ENCODE results near the gene FIGN. TPM values are rescaled to one million over a fixed set of nuclear protein-coding genes. Genes with fewer than 3 reads are reported as not detected.

The FIGN gene
- total RNA-seq, 2 experiments from 2014 or later = not detected

- peaks cover 4% of the 10 kb centered on the region for H3K4me1 Mint-ChIP-seq
- H3K9me3 Mint-ChIP-seq = no peaks in the 10 kb centered on the region
- ChIA-PET POLR2A (no interaction called here), CTCF (no interaction called here)
- no peak overlapping the region for H3K4me3 Mint-ChIP-seq
- H3K36me3 Mint-ChIP-seq (ENCODE audit: low read depth) = peaks cover 3% of the 10 kb centered on the region
- peaks cover 32% of the 10 kb centered on the region for H3K27me3 Mint-ChIP-seq
- H3K27ac Mint-ChIP-seq = no peak overlapping the region
- DNase-seq = no peak
Measured at GRCh38 chr2:163733301-163733938, 2.4 kb downstream of the FIGN start.

- no peak overlapping the region for H3K4me3 Mint-ChIP-seq
- DNase-seq = no peak
- ChIA-PET CTCF (no interaction called here), POLR2A (no interaction called here)
- H3K36me3 Mint-ChIP-seq (ENCODE audit: low read depth) = peaks cover 3% of the 10 kb centered on the region
- H3K4me1 Mint-ChIP-seq = peaks cover 4% of the 10 kb centered on the region
- peaks cover 28% of the 10 kb centered on the region for H3K27me3 Mint-ChIP-seq
- H3K27ac Mint-ChIP-seq = no peak overlapping the region
- H3K9me3 Mint-ChIP-seq = no peaks in the 10 kb centered on the region
Measured at GRCh38 chr2:163732727-163733126, 3.1 kb downstream of the FIGN start.

- Mint-ChIP-seq H3K27me3 (peaks cover 20% of the 10 kb centered on the region), H3K9me3 (no peaks in the 10 kb centered on the region), H3K36me3 (ENCODE audit: low read depth) (peaks cover 3% of the 10 kb centered on the region), H3K27ac (no peak overlapping the region), H3K4me1 (peaks cover 4% of the 10 kb centered on the region), H3K4me3 (no peak overlapping the region)
- CTCF ChIA-PET = no interaction called here
- POLR2A ChIA-PET = no interaction called here
- DNase-seq = no peak
Measured at GRCh38 chr2:163731735-163732134, 4.1 kb downstream of the FIGN start.

- H3K4me1 Mint-ChIP-seq = no peaks in the 10 kb centered on the region
- no peak for DNase-seq
- H3K4me3 Mint-ChIP-seq = no peak overlapping the region
- H3K9me3 Mint-ChIP-seq = no peaks in the 10 kb centered on the region
- H3K27me3 Mint-ChIP-seq = peaks cover 12% of the 10 kb centered on the region
- ChIA-PET CTCF (no interaction called here), POLR2A (no interaction called here)
- H3K36me3 Mint-ChIP-seq (ENCODE audit: low read depth) = no peaks in the 10 kb centered on the region
- H3K27ac Mint-ChIP-seq = no peak overlapping the region
Measured at GRCh38 chr2:163730556-163730955, 5.3 kb downstream of the FIGN start.

- Mint-ChIP-seq H3K27ac (no peak overlapping the region), H3K27me3 (peaks cover 5% of the 10 kb centered on the region), H3K36me3 (ENCODE audit: low read depth) (no peaks in the 10 kb centered on the region), H3K9me3 (no peaks in the 10 kb centered on the region), H3K4me3 (no peak overlapping the region), H3K4me1 (no peaks in the 10 kb centered on the region)
- POLR2A ChIA-PET = no interaction called here
- no peak for DNase-seq
- CTCF ChIA-PET = no interaction called here
Measured at GRCh38 chr2:163729636-163730273, 6.1 kb downstream of the FIGN start.

- Mint-ChIP-seq H3K4me1 (no peaks in the 10 kb centered on the region), H3K9me3 (no peaks in the 10 kb centered on the region), H3K27ac (no peak overlapping the region), H3K36me3 (ENCODE audit: low read depth) (no peaks in the 10 kb centered on the region), H3K27me3 (no peaks in the 10 kb centered on the region), H3K4me3 (no peak overlapping the region)
- CTCF ChIA-PET = no interaction called here
- POLR2A ChIA-PET = no interaction called here
- DNase-seq = no peak
Measured at GRCh38 chr2:163723881-163724280, 11.9 kb downstream of the FIGN start.

- H3K4me1 Mint-ChIP-seq = no peaks in the 10 kb centered on the region
- no peaks in the 10 kb centered on the region for H3K9me3 Mint-ChIP-seq
- DNase-seq = no peak
- H3K36me3 Mint-ChIP-seq (ENCODE audit: low read depth) = no peaks in the 10 kb centered on the region
- H3K27me3 Mint-ChIP-seq = no peaks in the 10 kb centered on the region
- CTCF ChIA-PET = no interaction called here
- H3K27ac Mint-ChIP-seq = no peak overlapping the region
- POLR2A ChIA-PET = no interaction called here
- H3K4me3 Mint-ChIP-seq = no peak overlapping the region
Measured at GRCh38 chr2:163723348-163723747, 12.5 kb downstream of the FIGN start.

GRCh38 chr2:163719331-163719730, 16.5 kb downstream of the FIGN start:
- CTCF ChIA-PET = no interaction called here

GRCh38 chr2:163717993-163718680, 17.7 kb downstream of the FIGN start:
- CTCF ChIA-PET = no interaction called here
- POLR2A ChIA-PET = no interaction called here
- no peaks in the 10 kb centered on the region for H3K4me1 Mint-ChIP-seq
- DNase-seq = no peak
- H3K27ac Mint-ChIP-seq = no peak overlapping the region
- no peaks in the 10 kb centered on the region for H3K9me3 Mint-ChIP-seq
- H3K27me3 Mint-ChIP-seq = no peaks in the 10 kb centered on the region
- H3K4me3 Mint-ChIP-seq = no peak overlapping the region
- H3K36me3 Mint-ChIP-seq (ENCODE audit: low read depth) = no peaks in the 10 kb centered on the region

More at GRCh38 chr2:163719331-163719730, 16.5 kb downstream of the FIGN start:
- Mint-ChIP-seq H3K4me1 (no peaks in the 10 kb centered on the region), H3K27me3 (no peaks in the 10 kb centered on the region), H3K4me3 (no peak overlapping the region), H3K9me3 (no peaks in the 10 kb centered on the region), H3K27ac (no peak overlapping the region), H3K36me3 (ENCODE audit: low read depth) (no peaks in the 10 kb centered on the region)
- DNase-seq = no peak
- POLR2A ChIA-PET = no interaction called here

- Mint-ChIP-seq H3K27ac (no peak overlapping the region), H3K36me3 (ENCODE audit: low read depth) (no peaks in the 10 kb centered on the region), H3K27me3 (no peaks in the 10 kb centered on the region), H3K4me1 (no peaks in the 10 kb centered on the region), H3K9me3 (no peaks in the 10 kb centered on the region), H3K4me3 (no peak overlapping the region)
- no peak for DNase-seq
- POLR2A ChIA-PET = no interaction called here
- CTCF ChIA-PET = no interaction called here
Measured at GRCh38 chr2:163717515-163717914, 18.3 kb downstream of the FIGN start.

GRCh38 chr2:163716101-163716500, 19.7 kb downstream of the FIGN start:
- no peaks in the 10 kb centered on the region for H3K9me3 Mint-ChIP-seq
- no peaks in the 10 kb centered on the region for H3K27me3 Mint-ChIP-seq
- ChIA-PET POLR2A (no interaction called here), CTCF (interaction anchor here (0.6 kb wide), 1 partner anchor 96 kb away, joined by 3 read pairs; no protein-coding TSS in a partner anchor)
- no peak overlapping the region for H3K4me3 Mint-ChIP-seq
- DNase-seq = no peak
- no peaks in the 10 kb centered on the region for H3K4me1 Mint-ChIP-seq
- H3K36me3 Mint-ChIP-seq (ENCODE audit: low read depth) = no peaks in the 10 kb centered on the region
- H3K27ac Mint-ChIP-seq = no peak overlapping the region

GRCh38 chr2:163715668-163716067, 20.1 kb downstream of the FIGN start:
- H3K27me3 Mint-ChIP-seq = no peaks in the 10 kb centered on the region
- H3K36me3 Mint-ChIP-seq (ENCODE audit: low read depth) = no peaks in the 10 kb centered on the region
- no peak overlapping the region for H3K27ac Mint-ChIP-seq
- no peaks in the 10 kb centered on the region for H3K4me1 Mint-ChIP-seq
- ChIA-PET POLR2A (no interaction called here), CTCF (interaction anchor here (0.6 kb wide), 1 partner anchor 97 kb away, joined by 3 read pairs; no protein-coding TSS in a partner anchor)
- no peaks in the 10 kb centered on the region for H3K9me3 Mint-ChIP-seq
- DNase-seq = no peak
- no peak overlapping the region for H3K4me3 Mint-ChIP-seq

GRCh38 chr2:163715199-163715598, 20.6 kb downstream of the FIGN start:
- Mint-ChIP-seq H3K36me3 (ENCODE audit: low read depth) (no peaks in the 10 kb centered on the region), H3K27me3 (no peaks in the 10 kb centered on the region), H3K4me1 (no peaks in the 10 kb centered on the region), H3K9me3 (no peaks in the 10 kb centered on the region), H3K4me3 (no peak overlapping the region), H3K27ac (no peak overlapping the region)
- ChIA-PET POLR2A (no interaction called here), CTCF (interaction anchor here (0.6 kb wide), 1 partner anchor 97 kb away, joined by 3 read pairs; no protein-coding TSS in a partner anchor)
- no peak for DNase-seq
